ENCODE measurements around the gene CAMTA1. TPM values are rescaled to one million over a fixed set of nuclear protein-coding genes. Genes with fewer than 3 reads are reported as not detected.
A peak's percentile ranks its signal among the peaks of the same experiment; 100 is the strongest.

The CAMTA1 gene
- total and polyA plus RNA-seq, 8 donors: 42.8 to 213 (median 118) TPM

GRCh38 chr1:6981595-6981994 is 196.3 kb downstream of the CAMTA1 start:
- TF ChIP-seq CTCF (IDR thresholded peaks at IDR 0.05) (no peak), POLR2AphosphoS5 (IDR thresholded peaks at IDR 0.05) (no peak), POLR2A (IDR thresholded peaks at IDR 0.05) (no peak), EP300 (IDR thresholded peaks at IDR 0.05) (no peak)

DNA sequence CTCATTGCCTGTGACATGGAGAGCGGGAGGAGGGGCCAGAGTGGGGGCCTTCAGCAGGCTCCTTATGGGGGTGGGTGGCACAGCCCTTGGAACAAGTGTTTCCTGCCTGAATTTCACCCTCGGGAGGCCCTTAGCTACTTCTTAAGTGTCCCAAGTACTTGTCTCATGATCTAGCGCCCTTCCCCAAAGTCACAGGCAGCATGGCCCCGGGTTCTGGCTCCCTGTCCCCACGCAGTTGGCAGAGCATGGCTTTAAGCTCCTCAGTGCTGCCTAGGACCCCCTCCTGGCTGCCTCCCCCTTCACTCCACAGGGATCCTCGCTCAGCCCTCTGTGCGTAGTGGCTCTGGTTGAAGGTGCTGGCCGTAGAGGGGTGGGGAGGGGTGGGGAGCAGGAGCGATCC is 197.2 kb downstream of the CAMTA1 start:
- Histone ChIP-seq H3K27me3 (peaks cover 0 to 7% (median 0%) of the 10 kb centered on the region in 3 donors), H3K27ac (no peak overlapping the region), H3K36me3 (no peaks in the 10 kb centered on the region), H3K4me3 (no peak overlapping the region), H3K4me1 (no peaks in the 10 kb centered on the region), H3K9me3 (no peaks in the 10 kb centered on the region)
- TF ChIP-seq EP300 (IDR thresholded peaks at IDR 0.05) (no peak), POLR2AphosphoS5 (IDR thresholded peaks at IDR 0.05) (no peak)
- intact Hi-C loops (cut with DNase I; ENCODE audit: low total_unique reads): no loop called here
- 79 to 86% (median 82%) methylated on average over 9 of the region's 9 CpGs for WGBS, 5 donors
- no peak for DNase-seq

More at GRCh38 chr1:6981595-6981994, 196.3 kb downstream of the CAMTA1 start:
- no peak for DNase-seq
- Histone ChIP-seq H3K36me3 (no peaks in the 10 kb centered on the region), H3K4me1 (no peaks in the 10 kb centered on the region), H3K27me3 (peaks cover 0 to 6% (median 0%) of the 10 kb centered on the region in 3 donors), H3K27ac (no peak overlapping the region), H3K9me3 (no peaks in the 10 kb centered on the region), H3K4me3 (no peak overlapping the region)
- intact Hi-C loops (cut with DNase I; ENCODE audit: low total_unique reads): no loop called here

- H3K4me3 ChIP-seq: no peak overlapping the region
- TF ChIP-seq CTCF (IDR thresholded peaks at IDR 0.05): no peak
- TF ChIP-seq POLR2AphosphoS5 (IDR thresholded peaks at IDR 0.05): no peak
- TF ChIP-seq POLR2A (IDR thresholded peaks at IDR 0.05): no peak
- 89 to 97% (median 91%) methylated on average over 2 of the region's 2 CpGs for WGBS, 5 donors
- DNase-seq: no peak
- H3K27me3 ChIP-seq: peaks cover 0 to 12% (median 3%) of the 10 kb centered on the region in 3 donors
- no peak overlapping the region for H3K27ac ChIP-seq
- no peaks in the 10 kb centered on the region for H3K36me3 ChIP-seq
- no peaks in the 10 kb centered on the region for H3K9me3 ChIP-seq
- no peaks in the 10 kb centered on the region for H3K4me1 ChIP-seq
- intact Hi-C loops (cut with DNase I; ENCODE audit: low total_unique reads): no loop called here
Observed at GRCh38 chr1:6982860-6983259, 197.6 kb downstream of the CAMTA1 start.

GRCh38 chr1:6984536-6984935 is 199.3 kb downstream of the CAMTA1 start:
- no peak for DNase-seq
- 79 to 86% (median 83%) methylated on average over 12 to 14 of the region's 14 CpGs for WGBS, 5 donors
- Histone ChIP-seq H3K36me3 (no peaks in the 10 kb centered on the region), H3K9me3 (peaks cover 0 to under 1% (median 0%) of the 10 kb centered on the region in 4 donors), H3K4me1 (no peaks in the 10 kb centered on the region), H3K27ac (no peak overlapping the region), H3K27me3 (peaks cover 0 to 20% (median 4%) of the 10 kb centered on the region in 3 donors), H3K4me3 (no peak overlapping the region)
- intact Hi-C loops (cut with DNase I; ENCODE audit: low total_unique reads): no loop called here
- TF ChIP-seq POLR2AphosphoS5 (IDR thresholded peaks at IDR 0.05): no peak
- TF ChIP-seq POLR2A (IDR thresholded peaks at IDR 0.05): no peak
- TF ChIP-seq CTCF (IDR thresholded peaks at IDR 0.05): no peak
- no peak for TF ChIP-seq EP300 (IDR thresholded peaks at IDR 0.05)

GRCh38 chr1:6984986-6985385 is 199.7 kb downstream of the CAMTA1 start:
- 38 to 56% (median 52%) methylated on average over 5 to 7 of the region's 7 CpGs for WGBS, 5 donors
- H3K4me3 ChIP-seq: no peak overlapping the region
- H3K27ac ChIP-seq: no peak overlapping the region
- H3K4me1 ChIP-seq: no peaks in the 10 kb centered on the region
- TF ChIP-seq POLR2AphosphoS5 (IDR thresholded peaks at IDR 0.05): no peak
- TF ChIP-seq POLR2A (IDR thresholded peaks at IDR 0.05): no peak
- TF ChIP-seq CTCF (IDR thresholded peaks at IDR 0.05): no peak
- TF ChIP-seq EP300 (IDR thresholded peaks at IDR 0.05): no peak
- H3K27me3 ChIP-seq: peaks cover 0 to 16% (median 4%) of the 10 kb centered on the region in 3 donors
- DNase-seq: peak in 1 of 2 donors; percentile 81
- H3K9me3 ChIP-seq: peaks cover 0 to 5% (median 0%) of the 10 kb centered on the region in 4 donors
- no peaks in the 10 kb centered on the region for H3K36me3 ChIP-seq
- intact Hi-C loops (cut with DNase I; ENCODE audit: low total_unique reads): no loop called here

Measured in stomach (tissue), 9 donors.